SK-N-SH (cell line): ENCODE data around the gene TMED1. TPM values are rescaled to one million over a fixed set of nuclear protein-coding genes. Genes with fewer than 3 reads are reported as not detected.

Experiments used
- CTCF ChIA-PET: fragments of 300-600, 350-600 bp; formaldehyde crosslinking; extraction: SDS; loops from one replicate; lab custom pipeline; 2021; lab: Yijun Ruan, JAX
- POLR2A ChIA-PET: fragments of 350-600 bp; sonication (Branson Sonifier 250); formaldehyde crosslinking; extraction: SDS; loops from one replicate; lab custom pipeline; 2020; ENCODE audit warnings: antibody characterized with exemption, inconsistent platforms; lab: Yijun Ruan, JAX
- DNase-seq: peaks from one replicate; pipeline ENCODE4 v3.0.0; 2012
- H2AFZ ChIP-seq: fragments of 200-600 bp; sonication (generic); 2 replicates; pipeline ENCODE4 v1.8.1; 2016; ENCODE audit warnings: antibody characterized with exemption, mild to moderate bottlenecking, low read depth
- H3F3A ChIP-seq: fragments of 200-600 bp; sonication (generic); replicated peaks from 2 replicates; pipeline ENCODE3; 2016; ENCODE audit warnings: antibody characterized with exemption, mild to moderate bottlenecking; ENCODE audit not compliant: insufficient read depth
- H3K27ac ChIP-seq, 2 experiments: fragments of 200-500 bp in 1 of 2; fragments of 200-600 bp in 1 of 2; sonication (Bioruptor generic) in 1 of 2; sonication (generic), shearing (Covaris generic) in 1 of 2; 2 replicates each; pipeline versions ENCODE4 v1.5.1 to v1.6.1; 2014 to 2016; ENCODE audit warnings: low read depth in 2 of 2, inconsistent platforms in 1 of 2, low read length in 1 of 2, mild to moderate bottlenecking in 1 of 2, mixed read lengths in 1 of 2
- H3K27me3 ChIP-seq: fragments of 200-600 bp; sonication (generic), shearing (Covaris generic); 2 replicates; pipeline ENCODE4 v1.6.1; 2016; ENCODE audit warnings: mixed run types; ENCODE audit not compliant: insufficient read depth
- H3K36me3 ChIP-seq, 2 experiments: fragments of 200-500 bp in 1 of 2; fragments of 200-600 bp in 1 of 2; sonication (Bioruptor generic) in 1 of 2; sonication (generic) in 1 of 2; replicated peaks in 1 of 2; 2 replicates each; pipeline versions ENCODE3 to v1.5.1; 2014 to 2016; ENCODE audit warnings: low read length in 1 of 2, mild to moderate bottlenecking in 1 of 2; ENCODE audit not compliant: insufficient read depth in 2 of 2, control insufficient read depth in 1 of 2
- H3K4me1 ChIP-seq, 2 experiments: fragments of 200-500 bp in 1 of 2; fragments of 200-600 bp in 1 of 2; sonication (Bioruptor generic) in 1 of 2; sonication (generic), shearing (Covaris generic) in 1 of 2; 2 replicates each; pipeline versions ENCODE4 v1.5.1 to v1.6.1; 2014 to 2016; ENCODE audit warnings: low read depth in 1 of 2, low read length in 1 of 2, mixed run types in 1 of 2; ENCODE audit not compliant: insufficient read depth in 2 of 2, control insufficient read depth in 1 of 2
- H3K4me2 ChIP-seq: fragments of 200-600 bp; sonication (generic), shearing (Covaris generic); 2 replicates; pipeline ENCODE4 v1.6.1; 2017; ENCODE audit warnings: mixed run types
- H3K4me3 ChIP-seq, 2 experiments: fragments of 200-500 bp in 1 of 2; fragments of 200-600 bp in 1 of 2; sonication (Bioruptor generic) in 1 of 2; sonication (generic), shearing (Covaris generic) in 1 of 2; 2 replicates each; pipeline versions ENCODE4 v1.5.1 to v1.8.1; 2014 to 2016; ENCODE audit warnings: low read depth in 2 of 2, inconsistent platforms in 1 of 2, low read length in 1 of 2, mild to moderate bottlenecking in 1 of 2, mixed read lengths in 1 of 2, moderate library complexity in 1 of 2
- H3K79me2 ChIP-seq: fragments of 200-600 bp; sonication (generic); 2 replicates; pipeline ENCODE4 v1.8.1; 2017; ENCODE audit warnings: mild to moderate bottlenecking; ENCODE audit not compliant: insufficient read depth
- H3K9ac ChIP-seq: fragments of 200-600 bp; sonication (generic); 2 replicates; pipeline ENCODE4 v1.6.1; 2017; ENCODE audit warnings: mixed run types
- H3K9me2 ChIP-seq: fragments of 200-600 bp; sonication (generic); 2 replicates; pipeline ENCODE4 v1.6.1; 2017; ENCODE audit warnings: mixed run types
- H3K9me3 ChIP-seq: fragments of 200-600 bp; sonication (generic); 2 replicates; pipeline ENCODE4 v1.6.1; 2017; ENCODE audit warnings: mixed run types, mild to moderate bottlenecking, moderate library complexity
- H4K20me1 ChIP-seq: fragments of 200-600 bp; sonication (generic); 2 replicates; pipeline ENCODE4 v1.6.1; 2017; ENCODE audit warnings: mild to moderate bottlenecking, mixed run types; ENCODE audit not compliant: insufficient read depth
- CHD2 ChIP-seq: fragments of 150-350 bp; IDR thresholded peaks from 2 replicates; pipeline ENCODE4 v1.6.1; 2018; ENCODE audit warnings: low read length; ENCODE audit not compliant: partially characterized antibody
- CTCF ChIP-seq: fragments of 200-600 bp; sonication (generic); IDR thresholded peaks from 2 replicates; pipeline ENCODE4 v1.6.1; 2017; ENCODE audit warnings: antibody characterized with exemption, mild to moderate bottlenecking, moderate library complexity
- ELF1 ChIP-seq: IDR thresholded peaks from 2 replicates; pipeline ENCODE4 v1.4.0; 2012
- EP300 ChIP-seq, 2 experiments: IDR thresholded peaks; 2 replicates each; pipeline versions ENCODE4 v1.4.0 to v1.6.1; 2012; ENCODE audit warnings: borderline replicate concordance in 1 of 2, low read depth in 1 of 2, low read length in 1 of 2
- EZH2phosphoT487 ChIP-seq: fragments of 200-600 bp; sonication (generic); IDR thresholded peaks from 2 replicates; pipeline ENCODE4 v1.6.1; 2017; ENCODE audit warnings: low read depth, mixed run types, mild to moderate bottlenecking, antibody characterized with exemption, moderate library complexity, borderline replicate concordance
- FOSL2 ChIP-seq: IDR thresholded peaks from 2 replicates; pipeline ENCODE4 v1.4.0; 2012; ENCODE audit warnings: low read depth, mild to moderate bottlenecking, moderate library complexity, borderline replicate concordance
- FOXM1 ChIP-seq: IDR thresholded peaks from 2 replicates; pipeline ENCODE4 v1.4.0; 2012; ENCODE audit warnings: low read depth, mild to moderate bottlenecking
- GABPA ChIP-seq: IDR thresholded peaks from 2 replicates; pipeline ENCODE4 v1.4.0; 2012; ENCODE audit warnings: low read depth, mild to moderate bottlenecking
- IRF3 ChIP-seq: fragments of 150-350 bp; IDR thresholded peaks from 2 replicates; pipeline ENCODE4 v1.6.1; 2016; ENCODE audit warnings: mild to moderate bottlenecking, low read depth, low read length
- MAX ChIP-seq: IDR thresholded peaks from 2 replicates; pipeline ENCODE4 v1.4.0; 2012; ENCODE audit warnings: low read depth
- MEF2A ChIP-seq: IDR thresholded peaks from 2 replicates; pipeline ENCODE4 v1.4.0; 2012; ENCODE audit warnings: low read depth, borderline replicate concordance
- MXI1 ChIP-seq: IDR thresholded peaks from 2 replicates; pipeline ENCODE4 v1.6.1; 2012; ENCODE audit warnings: mild to moderate bottlenecking, low read depth, low read length, improper control_type of control experiment
- PBX3 ChIP-seq: IDR thresholded peaks from 2 replicates; pipeline ENCODE4; 2012
- RAD21 ChIP-seq: IDR thresholded peaks from 2 replicates; pipeline ENCODE4 v1.6.1; 2012; ENCODE audit warnings: mild to moderate bottlenecking, low read length
- RCOR1 ChIP-seq: fragments of 150-350 bp; IDR thresholded peaks from 2 replicates; pipeline ENCODE4 v1.6.1; 2017; ENCODE audit warnings: antibody characterized with exemption, low read length
- REST ChIP-seq: IDR thresholded peaks from 2 replicates; pipeline ENCODE4 v1.6.1; 2012; ENCODE audit warnings: mild to moderate bottlenecking, low read depth, low read length, moderate library complexity
- RFX5 ChIP-seq: IDR thresholded peaks from 2 replicates; pipeline ENCODE4 v1.6.1; 2012; ENCODE audit warnings: mild to moderate bottlenecking, improper control_type of control experiment, low read length
- SIN3A ChIP-seq: IDR thresholded peaks from 2 replicates; pipeline ENCODE4 v1.6.1; 2012; ENCODE audit warnings: low read depth, mild to moderate bottlenecking, low read length, moderate library complexity, borderline replicate concordance
- TCF12 ChIP-seq: IDR thresholded peaks from 2 replicates; pipeline ENCODE4 v1.4.0; 2012
- USF2 ChIP-seq: fragments of 150-350 bp; IDR thresholded peaks from 2 replicates; pipeline ENCODE4 v1.6.1; 2017; ENCODE audit warnings: antibody characterized with exemption, low read length, low read depth, borderline replicate concordance
- YY1 ChIP-seq: IDR thresholded peaks from 2 replicates; pipeline ENCODE4 v1.4.0; 2012; ENCODE audit warnings: low read depth, mild to moderate bottlenecking
- WGBS: methylation state at CpG from one replicate; pipeline ENCODE4 v1.1.6; 2017; ENCODE audit warnings: low lambda C conversion rate; 5-methylcytosine and 5-hydroxymethylcytosine counted together
- polyA plus RNA-seq, 3 experiments: library from polyadenylated mRNA; depleted of rRNA; stranded (reverse); fragments of >200 nt; gene quantifications; 2 replicates each; pipeline ENCODE4 v1.2.3, GENCODE V29; 2012

The TMED1 gene
- 77.7 and 92.4 TPM in 2 replicates for polyA plus RNA-seq (2012; rRNA removed)
- 48.7 and 73.5 TPM in 2 replicates for polyA plus RNA-seq (2012; cell fraction: cytosol; rRNA removed)
- 41.0 and 42.2 TPM in 2 replicates for polyA plus RNA-seq (2012; cell fraction: nucleus; rRNA removed)

- H3K9me3 ChIP-seq = no peaks in the 10 kb centered on the region
- no peaks in the 10 kb centered on the region for H3K27me3 ChIP-seq
- POLR2A ChIA-PET = interaction anchor here (0.6 to 2.4 kb wide), 14 partner anchors 14 to 140 kb away, joined by 3 to 13 read pairs (median 4); partner anchors contain the start of genes DNM2 and SMARCA4
- H3K79me2 ChIP-seq = 0 out of 2 replicates have a peak, but pooled peaks cover 10% of the 10 kb centered on the region
- H4K20me1 ChIP-seq = no peaks in the 10 kb centered on the region
- 3% methylated on average over 40 of the region's 50 CpGs for WGBS
- peak within 1 kb of the TSS; percentile 97 for H3K9ac ChIP-seq
- peaks cover 8 to 13% of the 10 kb centered on the region in 2 experiments for H3K36me3 ChIP-seq
- CTCF ChIA-PET = interaction anchor here (0.6 to 11.1 kb wide), 24 partner anchors 10 to 395 kb away, joined by 3 to 146 read pairs (median 4); partner anchors contain the start of genes DNM2 and QTRT1
- H2AFZ ChIP-seq = peak within 1 kb of the TSS; percentile 96
- peaks cover 10% of the 10 kb centered on the region for H3F3A ChIP-seq
- H3K4me1 ChIP-seq = peaks cover 0 to 13% of the 10 kb centered on the region in 2 experiments; a peak in 1 of 4 replicates
- peak; percentile 99 for DNase-seq
- peak within 1 kb of the TSS; percentile 91 for H3K4me2 ChIP-seq
- H3K27ac ChIP-seq = peak within 1 kb of the TSS; percentile 97
- no peaks in the 10 kb centered on the region for H3K9me2 ChIP-seq
- peak within 1 kb of the TSS; percentile 73 to 75 for H3K4me3 ChIP-seq
- no peak for TF ChIP-seq ELF1
- peak; percentile 84 for TF ChIP-seq YY1
- peak in 1 of 2 experiments; percentile 16; a peak in 1 of 4 replicates for TF ChIP-seq EP300 (IDR thresholded peaks at IDR 0.05; ENCODE audit: borderline replicate concordance in 1 of 2, low read depth in 1 of 2, low read length in 1 of 2)
- peak; percentile 71 for TF ChIP-seq RAD21
- TF ChIP-seq MEF2A = no peak
- 0 out of 2 replicates have a peak, but pooled peaks have one; percentile 31 for TF ChIP-seq RCOR1
- peak; percentile 22; the same call in 1 of the 2 replicates for TF ChIP-seq GABPA
- no peak for TF ChIP-seq USF2
- TF ChIP-seq IRF3 = no peak
- no peak for TF ChIP-seq FOXM1
- TF ChIP-seq EZH2phosphoT487 = no peak
- TF ChIP-seq CHD2 = no peak
- no peak for TF ChIP-seq MXI1
- TF ChIP-seq MAX = no peak
- TF ChIP-seq FOSL2 = no peak
- peak; percentile 66 for TF ChIP-seq CTCF
- no peak for TF ChIP-seq REST
- peak; percentile 81 for TF ChIP-seq PBX3
- no peak for TF ChIP-seq RFX5
- 0 out of 2 replicates have a peak, but pooled peaks have one; percentile 11 for TF ChIP-seq TCF12
- TF ChIP-seq SIN3A = peak; percentile 11; the same call in 1 of the 2 replicates
Observed at GRCh38 chr19:10835754-10836478, at the start of gene TMED1. TMED1 (minus strand) TSS chr19:10836212; CDS start chr19:10836191, 21 bp downstream.
